ENCODE data around the gene EDIL3.
"Not testable (repeated sequence)": the region's sequence is repeated elsewhere in the genome, so short reads cannot be mapped to it uniquely, and the experiment has no call there.

EDIL3 gene

GRCh38 chr5:84378420-84378819 is 6.3 kb downstream of the EDIL3 start:
- no peak for DNase-seq

GRCh38 chr5:84376346-84376745 is 8.3 kb downstream of the EDIL3 start:
- no peak for DNase-seq

GRCh38 chr5:84374568-84374967 is 10.1 kb downstream of the EDIL3 start:
- no peak for DNase-seq

GRCh38 chr5:84373506-84373905 is 11.2 kb downstream of the EDIL3 start:
- no peak for DNase-seq

- no peak for DNase-seq
Measured at GRCh38 chr5:84372066-84372695, 12.5 kb downstream of the EDIL3 start.

GRCh38 chr5:84370176-84370575 is 14.5 kb downstream of the EDIL3 start:
- no peak for DNase-seq

DNA sequence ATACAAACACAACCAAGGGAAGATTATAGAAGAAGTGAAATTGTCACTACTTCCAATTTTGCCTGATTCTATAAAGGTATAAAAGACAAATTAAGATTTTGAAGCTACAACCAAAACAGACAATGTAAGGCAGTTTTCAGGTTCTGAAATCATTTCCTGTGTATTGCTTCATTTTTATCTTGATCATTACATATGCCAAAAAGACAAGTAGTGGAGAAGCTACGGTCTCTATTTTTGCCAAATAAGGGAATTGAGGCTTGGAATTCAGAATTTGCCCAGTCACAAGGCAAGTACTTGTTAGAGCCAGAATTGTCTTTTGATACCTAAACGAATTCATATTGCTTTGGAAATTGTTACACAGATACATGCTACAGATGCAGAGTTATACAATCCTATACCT is 20.6 kb downstream of the EDIL3 start:
- DNase-seq, result no peak

GRCh38 chr5:84362061-84362720 is 22.5 kb downstream of the EDIL3 start:
- DNase-seq, result no peak

DNA sequence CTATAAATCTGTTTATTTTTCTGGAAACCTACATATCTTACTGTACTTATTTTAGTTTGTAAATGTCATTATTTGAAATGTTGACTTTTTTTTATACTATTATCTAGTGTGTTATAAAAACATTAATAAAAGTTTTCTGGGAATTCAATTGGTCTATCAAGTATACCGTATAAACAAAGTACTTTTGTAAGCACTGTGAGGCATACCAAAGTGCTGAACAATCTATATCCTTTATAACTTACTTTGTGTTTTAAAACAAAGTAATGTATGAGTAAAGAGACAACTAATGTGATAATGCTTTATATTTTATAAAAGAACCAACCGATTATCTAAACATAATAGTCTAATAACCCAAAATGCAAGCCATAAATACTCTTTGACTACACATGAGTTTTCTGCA is 23.1 kb downstream of the EDIL3 start:
- DNase-seq, result no peak

DNA sequence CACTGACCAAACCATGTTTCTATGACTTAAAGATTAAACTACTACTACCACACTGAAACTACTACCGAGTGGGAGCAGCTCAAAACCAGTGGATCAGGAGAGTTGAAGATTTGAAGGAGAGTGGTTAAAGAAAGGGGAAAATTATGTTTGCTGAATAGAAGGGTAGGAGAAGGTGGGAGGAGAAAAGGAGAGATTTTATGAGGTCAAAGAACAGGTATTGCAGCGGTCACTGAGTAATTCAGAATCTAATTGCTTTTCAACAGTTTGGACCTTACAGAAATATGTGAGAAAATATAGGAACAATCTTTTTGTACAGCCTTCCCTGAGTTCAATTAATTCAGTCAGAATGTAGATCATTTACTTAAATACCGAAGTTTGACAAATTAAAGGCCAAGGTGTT is 24.6 kb downstream of the EDIL3 start:
- DNase-seq, result no peak

GRCh38 chr5:84354101-84354500 is 30.6 kb downstream of the EDIL3 start:
- no peak for DNase-seq

GRCh38 chr5:84344788-84345187 is 39.9 kb downstream of the EDIL3 start:
- no peak for DNase-seq

DNA sequence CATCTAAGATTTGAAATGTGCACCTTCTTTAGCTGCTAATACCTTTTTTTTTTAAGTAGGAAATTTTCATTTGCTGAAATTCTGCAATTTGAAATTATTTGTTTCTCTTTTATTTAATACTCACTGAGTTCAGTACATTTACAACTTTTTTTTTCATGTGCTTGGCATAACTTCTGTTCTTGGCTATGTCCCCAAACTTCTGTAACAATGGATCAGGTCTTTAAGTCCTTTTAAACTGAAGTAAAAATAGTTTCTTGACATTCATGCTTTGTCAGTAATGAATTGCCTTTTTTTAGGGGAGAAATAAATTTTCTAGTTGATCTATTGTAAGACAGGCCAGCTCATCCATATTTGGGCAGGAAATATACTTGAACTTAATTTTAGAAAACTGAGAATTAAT is 41.5 kb downstream of the EDIL3 start:
- DNase-seq, result no peak

DNA sequence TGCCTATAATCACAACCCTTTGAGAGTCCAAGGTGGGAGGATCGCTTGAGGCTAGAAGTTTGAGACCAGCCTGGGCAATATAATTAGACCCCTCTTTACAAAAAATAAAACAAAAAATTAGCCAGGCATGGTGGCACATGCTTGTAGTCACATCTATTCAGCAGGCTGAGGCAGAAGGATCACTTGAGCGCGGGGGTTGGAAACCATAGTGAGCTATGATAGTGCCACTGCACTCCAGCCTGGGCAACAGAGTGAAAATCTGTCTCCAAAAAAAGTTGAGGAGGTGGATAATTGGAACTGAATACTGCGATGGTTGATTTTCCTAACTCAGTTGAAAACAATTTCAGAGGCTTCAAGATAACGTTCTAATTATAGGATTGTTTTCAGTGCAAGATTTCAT is 52.6 kb downstream of the EDIL3 start:
- no peak for DNase-seq

GRCh38 chr5:84327591-84327990 is 57.1 kb downstream of the EDIL3 start:
- DNase-seq, result no peak

- DNase-seq, result no peak
Measured at GRCh38 chr5:84322646-84323045, 62.0 kb downstream of the EDIL3 start.

DNA sequence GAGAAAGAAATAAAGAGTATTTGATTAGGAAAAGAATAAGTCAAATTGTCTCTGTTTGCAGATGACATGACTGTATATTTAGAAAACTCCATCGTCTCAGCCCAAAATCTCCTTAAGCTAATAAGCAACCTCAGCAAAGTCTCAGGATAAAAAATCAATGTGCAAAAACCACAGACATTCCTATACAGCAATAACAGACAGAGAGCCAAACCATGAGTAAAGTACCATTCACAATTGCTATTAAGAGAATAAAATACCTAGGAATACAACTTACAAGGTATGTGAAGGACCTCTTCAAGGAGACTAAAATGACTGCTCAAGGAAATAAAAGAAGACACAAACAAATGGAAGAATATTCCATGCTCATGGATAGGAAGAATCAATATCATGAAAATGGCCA is 66.9 kb downstream of the EDIL3 start:
- DNase-seq, result not testable (repeated sequence)

DNA sequence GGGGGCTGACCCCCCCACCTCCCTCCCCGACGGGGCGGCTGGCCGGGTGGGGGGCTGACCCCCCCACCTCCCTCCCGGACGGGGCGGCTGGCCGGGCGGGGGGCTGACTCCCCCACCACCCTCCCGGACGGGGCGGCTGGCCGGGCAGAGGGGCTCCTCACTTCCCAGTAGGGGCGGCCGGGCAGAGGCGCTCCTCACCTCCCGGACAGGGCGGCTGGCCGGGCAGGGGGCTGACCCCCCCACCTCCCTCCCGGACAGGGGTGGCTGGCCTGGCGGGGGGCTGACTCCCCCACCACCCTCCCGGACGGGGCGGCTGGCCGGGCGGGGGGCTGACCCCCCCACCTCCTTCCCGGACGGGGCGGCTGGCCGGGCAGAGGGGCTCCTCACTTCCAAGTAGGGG is 72.4 kb downstream of the EDIL3 start:
- not testable (repeated sequence) for DNase-seq

DNA sequence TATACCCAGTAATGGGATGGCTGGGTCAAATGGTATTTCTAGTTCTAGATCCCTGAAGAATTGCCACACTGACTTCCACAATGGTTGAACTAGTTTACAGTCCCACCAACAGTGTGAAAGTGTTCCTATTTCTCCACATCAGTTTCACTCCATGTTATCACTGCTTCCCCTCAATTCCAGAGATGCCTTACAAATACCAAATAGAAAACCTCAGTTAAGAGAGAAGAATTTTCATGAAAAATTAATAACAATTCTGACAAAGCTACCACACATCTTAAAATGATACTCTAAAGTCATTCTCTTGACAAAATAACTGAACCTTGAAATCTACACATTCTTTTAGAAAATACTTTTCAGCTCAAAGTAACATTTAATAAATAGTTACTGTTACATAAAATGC is 74.8 kb downstream of the EDIL3 start:
- DNase-seq, result not testable (repeated sequence)

GRCh38 chr5:84306601-84307000 is 78.1 kb downstream of the EDIL3 start:
- no peak for DNase-seq

DNA sequence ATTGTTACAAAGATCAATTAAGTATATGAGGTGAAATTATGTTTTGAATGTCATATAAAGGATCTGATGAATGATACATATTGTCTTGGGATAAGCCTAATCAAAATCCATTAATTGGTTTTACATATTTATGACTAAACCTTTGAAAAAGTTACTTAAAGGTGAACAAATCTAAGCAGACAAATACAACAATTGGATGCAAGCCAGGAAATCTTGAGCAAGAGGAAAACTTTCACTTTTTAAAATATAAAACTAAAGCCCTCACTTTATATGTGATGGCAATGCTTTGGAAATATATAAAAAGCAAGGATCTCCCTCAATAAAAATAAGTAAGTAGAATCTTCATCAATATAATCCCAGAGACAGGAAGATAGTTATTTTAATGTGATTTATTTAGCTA is 80.1 kb downstream of the EDIL3 start:
- no peak for DNase-seq

- DNase-seq, result no peak
Measured at GRCh38 chr5:84303315-84303714, 81.4 kb downstream of the EDIL3 start.

- no peak for DNase-seq
Measured at GRCh38 chr5:84301535-84301934, 83.1 kb downstream of the EDIL3 start.

DNA sequence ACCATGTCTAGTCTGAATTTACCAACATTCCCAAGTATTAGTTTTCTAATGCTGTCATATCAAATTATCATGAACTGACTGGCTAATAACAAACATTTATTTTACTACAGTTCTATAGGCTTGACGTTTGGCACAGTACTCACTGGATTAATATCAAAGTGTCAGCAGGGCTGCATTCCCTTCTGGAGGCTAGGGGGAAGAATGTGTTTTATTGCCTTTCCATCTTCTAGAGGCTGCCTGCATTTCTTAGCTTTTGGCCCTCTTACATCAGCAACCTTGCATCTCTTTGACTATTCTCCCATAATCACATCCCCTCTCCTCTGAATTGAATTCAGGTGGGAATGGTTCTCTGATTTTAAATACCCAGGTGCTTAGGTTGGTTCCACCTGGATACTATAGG is 84.7 kb downstream of the EDIL3 start:
- DNase-seq, result no peak

DNA sequence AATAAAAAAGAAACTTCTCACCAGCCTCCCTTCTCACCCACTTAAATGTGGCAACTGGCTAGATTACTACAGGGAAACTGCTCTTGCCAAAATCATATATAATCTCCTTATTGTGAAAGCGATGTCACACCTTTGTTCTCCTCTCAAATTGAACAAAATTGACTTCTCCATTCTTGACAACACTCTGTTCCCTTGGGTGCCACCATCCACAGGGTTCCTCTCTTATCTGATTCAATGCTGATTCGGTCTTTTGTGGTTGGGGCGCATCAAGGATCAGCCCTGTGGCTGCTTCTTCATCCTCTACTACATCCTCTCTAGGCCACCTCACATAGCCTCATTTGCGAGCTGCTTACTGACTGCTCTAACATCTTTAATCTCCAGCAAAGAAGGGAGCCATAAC is 86.1 kb downstream of the EDIL3 start:
- no peak for DNase-seq
